Mesenchymal stem cell (in vitro differentiated cells and primary cell): Measurements from ENCODE around the gene TRIOBP.

ENCODE experiments used
- DNase-seq: peaks from one replicate; pipeline ENCODE4 v3.0.0-alpha.2; 2013
- H2AFZ ChIP-seq: one replicate; pipeline ENCODE4 v1.6.1; 2013; ENCODE audit warnings: low read depth, mild to moderate bottlenecking, control low read depth, inconsistent platforms, low read length, moderate library complexity
- H2AK5ac ChIP-seq: 2 replicates; pipeline ENCODE4 v1.6.1; 2013; ENCODE audit warnings: low read length, moderate library complexity, mild to moderate bottlenecking, inconsistent platforms; ENCODE audit not compliant: severe bottlenecking
- H2BK120ac ChIP-seq: one replicate; pipeline ENCODE4 v1.6.1; 2013; ENCODE audit warnings: low read depth, mild to moderate bottlenecking, inconsistent platforms, low read length, moderate library complexity
- H2BK12ac ChIP-seq, 2 experiments: one replicate each; pipeline ENCODE4 v1.6.1; 2013; ENCODE audit warnings: inconsistent platforms in 2 of 2, low read length in 2 of 2, mild to moderate bottlenecking in 2 of 2, moderate library complexity in 2 of 2, control low read depth in 1 of 2
- H2BK15ac ChIP-seq: one replicate; pipeline ENCODE4 v1.6.1; 2013; ENCODE audit warnings: mild to moderate bottlenecking, low read depth, inconsistent platforms; ENCODE audit not compliant: poor library complexity, severe bottlenecking
- H2BK5ac ChIP-seq: 2 replicates; pipeline ENCODE4 v1.6.1; 2013; ENCODE audit warnings: low read depth, mild to moderate bottlenecking, low read length, control low read depth, inconsistent platforms; ENCODE audit not compliant: poor library complexity, severe bottlenecking
- H3K14ac ChIP-seq, 2 experiments: one replicate each; pipeline ENCODE4 v1.6.1; 2013; ENCODE audit warnings: inconsistent platforms in 2 of 2, low read length in 2 of 2, control low read depth in 1 of 2, mild to moderate bottlenecking in 1 of 2, moderate library complexity in 1 of 2
- H3K18ac ChIP-seq, 2 experiments: one replicate each; pipeline ENCODE4 v1.6.1; 2013; ENCODE audit warnings: inconsistent platforms in 2 of 2, low read length in 2 of 2, control low read depth in 1 of 2, low read depth in 1 of 2, mild to moderate bottlenecking in 1 of 2
- H3K23ac ChIP-seq, 2 experiments: one replicate each; pipeline ENCODE4 v1.6.1; 2013; ENCODE audit warnings: inconsistent platforms in 2 of 2, low read length in 2 of 2, mild to moderate bottlenecking in 2 of 2, moderate library complexity in 2 of 2, control low read depth in 1 of 2
- H3K27ac ChIP-seq: 2 replicates; pipeline ENCODE4 v1.5.1; 2013; ENCODE audit warnings: mild to moderate bottlenecking, moderate library complexity, low read length, control low read depth, inconsistent platforms; ENCODE audit not compliant: poor library complexity, severe bottlenecking
- H3K27me3 ChIP-seq, 2 experiments: 2 replicates each; pipeline versions ENCODE4 v1.6.1 to v1.7.0; 2013; ENCODE audit warnings: low read length in 2 of 2, mild to moderate bottlenecking in 2 of 2, moderate library complexity in 2 of 2, control low read depth in 1 of 2, inconsistent platforms in 1 of 2; ENCODE audit not compliant: control insufficient read depth in 1 of 2, insufficient read depth in 1 of 2
- H3K36me3 ChIP-seq, 2 experiments: 2 replicates each; pipeline versions ENCODE4 v1.6.1 to v1.7.0; 2013; ENCODE audit warnings: low read length in 2 of 2, control low read depth in 1 of 2, inconsistent platforms in 1 of 2, low read depth in 1 of 2, mild to moderate bottlenecking in 1 of 2; ENCODE audit not compliant: insufficient read depth in 2 of 2, control insufficient read depth in 1 of 2
- H3K4ac ChIP-seq, 2 experiments: one replicate each; pipeline ENCODE4 v1.6.1; 2013; ENCODE audit warnings: inconsistent platforms in 2 of 2, low read length in 2 of 2, mild to moderate bottlenecking in 2 of 2, moderate library complexity in 2 of 2, control low read depth in 1 of 2, low read depth in 1 of 2
- H3K4me1 ChIP-seq: 2 replicates; pipeline ENCODE4 v1.6.1; 2013; ENCODE audit warnings: low read depth, low read length, control low read depth; ENCODE audit not compliant: control insufficient read depth, insufficient read depth
- H3K4me2 ChIP-seq: 2 replicates; pipeline ENCODE4 v1.6.1; 2013; ENCODE audit warnings: low read length, mild to moderate bottlenecking, inconsistent platforms; ENCODE audit not compliant: poor library complexity, severe bottlenecking
- H3K4me3 ChIP-seq, 2 experiments: 2 replicates each; pipeline versions ENCODE4 v1.5.1 to v1.7.0; 2013; ENCODE audit warnings: low read length in 2 of 2, mild to moderate bottlenecking in 2 of 2, control low read depth in 1 of 2, low read depth in 1 of 2; ENCODE audit not compliant: insufficient read depth in 1 of 2
- H3K79me1 ChIP-seq: replicated peaks from 2 replicates; pipeline ENCODE4 v1.6.1; 2013; ENCODE audit warnings: mild to moderate bottlenecking, control low read depth, low read length, inconsistent platforms; ENCODE audit not compliant: poor library complexity, severe bottlenecking
- H3K9ac ChIP-seq: 2 replicates; pipeline ENCODE4 v1.7.0; 2013; ENCODE audit warnings: mild to moderate bottlenecking, low read length, moderate library complexity
- H3K9me3 ChIP-seq: 2 replicates; pipeline ENCODE4 v1.7.0; 2013; ENCODE audit warnings: mild to moderate bottlenecking, low read length; ENCODE audit not compliant: control insufficient read depth
- H4K8ac ChIP-seq: one replicate; pipeline ENCODE4 v1.6.1; 2013; ENCODE audit warnings: inconsistent platforms, mild to moderate bottlenecking, low read length, moderate library complexity
- H4K91ac ChIP-seq: one replicate; pipeline ENCODE4 v1.6.1; 2013; ENCODE audit warnings: mild to moderate bottlenecking, low read length, inconsistent platforms
- WGBS: methylation state at CpG from one replicate; pipeline ENCODE4 v1.1.7; 2013; ENCODE audit warnings: mixed read lengths; 5-methylcytosine and 5-hydroxymethylcytosine counted together

Gene TRIOBP

GRCh38 chr22:37672206-37672919, 24.5 kb upstream of the TRIOBP start:
- no peak overlapping the region for H3K9ac ChIP-seq
- no peak overlapping the region for H4K8ac ChIP-seq
- H3K79me1 ChIP-seq: peaks cover 7% of the 10 kb centered on the region
- H3K14ac ChIP-seq: no peak overlapping the region
- no peak overlapping the region for H3K4ac ChIP-seq
- H2BK15ac ChIP-seq: no peak overlapping the region
- H3K4me3 ChIP-seq: no peak overlapping the region
- 93% methylated on average over 14 of the region's 15 CpGs for WGBS
- peak overlapping the region; percentile 73 for H4K91ac ChIP-seq
- no peak overlapping the region for H3K27ac ChIP-seq
- H3K4me2 ChIP-seq: no peak overlapping the region
- H3K4me1 ChIP-seq: peaks cover 11% of the 10 kb centered on the region
- peaks cover 0 to 1% of the 10 kb centered on the region in 2 experiments for H3K36me3 ChIP-seq
- DNase-seq: no peak
- H2BK12ac ChIP-seq: no peak overlapping the region
- no peaks in the 10 kb centered on the region for H3K9me3 ChIP-seq
- no peak overlapping the region for H2BK5ac ChIP-seq
- H2BK120ac ChIP-seq: peak overlapping the region; percentile 78
- H3K23ac ChIP-seq: no peak overlapping the region
- H3K18ac ChIP-seq: no peak overlapping the region
- no peaks in the 10 kb centered on the region for H3K27me3 ChIP-seq
- H2AFZ ChIP-seq: no peak overlapping the region
- no peak overlapping the region for H2AK5ac ChIP-seq

DNA sequence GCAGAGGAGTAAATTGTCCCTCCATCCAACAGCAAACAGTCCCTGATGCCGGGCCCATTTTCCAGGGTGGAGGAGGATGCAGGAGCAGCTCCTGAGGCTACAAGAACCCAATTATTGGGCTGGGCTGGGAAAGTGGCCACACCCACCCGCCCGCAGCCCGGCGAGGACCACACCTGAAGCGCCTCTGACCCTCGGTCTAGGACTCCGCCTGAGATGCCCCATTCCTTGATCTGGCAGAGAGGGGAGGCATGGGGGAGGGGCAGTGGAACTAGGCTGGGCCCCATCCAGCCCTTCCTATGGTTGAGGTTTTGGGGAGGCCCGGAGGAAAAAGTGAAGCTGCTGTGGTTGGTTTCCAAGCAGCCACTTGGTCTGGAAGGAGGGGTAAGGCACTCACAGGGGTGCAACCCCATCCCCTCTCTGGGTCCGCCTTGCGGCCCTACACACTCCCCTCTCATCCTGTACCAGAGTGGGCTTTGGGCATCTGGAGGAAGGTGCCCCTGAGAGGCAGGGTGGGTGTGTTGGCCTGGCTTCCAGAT, 23.9 kb upstream of the TRIOBP start:
- Histone ChIP-seq H3K9me3 (no peaks in the 10 kb centered on the region), H3K27ac (no peak overlapping the region), H3K18ac (no peak overlapping the region), H3K36me3 (peaks cover 2 to 6% of the 10 kb centered on the region in 2 experiments), H2BK5ac (no peak overlapping the region), H3K14ac (no peak overlapping the region), H3K4me1 (peaks cover 11% of the 10 kb centered on the region), H2BK15ac (peak overlapping the region; percentile 26), H3K4ac (no peak overlapping the region), H3K4me2 (no peak overlapping the region), H3K9ac (no peak overlapping the region), H2AK5ac (no peak overlapping the region), H2BK120ac (peak overlapping the region; percentile 78), H4K91ac (peak overlapping the region; percentile 73), H3K27me3 (no peaks in the 10 kb centered on the region), H3K23ac (no peak overlapping the region), H2BK12ac (no peak overlapping the region), H2AFZ (no peak overlapping the region), H3K79me1 (peaks cover 6% of the 10 kb centered on the region), H3K4me3 (no peak overlapping the region), H4K8ac (peak overlapping the region; percentile 53)
- DNase-seq: no peak
- 97% methylated on average over 10 of the region's 11 CpGs for WGBS

- no peak overlapping the region for H2BK15ac ChIP-seq
- 95% methylated on average over 12 of the region's 12 CpGs for WGBS
- peak overlapping the region; percentile 22 to 35 for H3K4ac ChIP-seq
Measured at GRCh38 chr22:37674248-37674647, 22.6 kb upstream of the TRIOBP start.

More at GRCh38 chr22:37674248-37674647, 22.6 kb upstream of the TRIOBP start:
- Histone ChIP-seq H3K18ac (peak overlapping the region; percentile 11 to 54), H3K9ac (peak overlapping the region; percentile 79), H3K27me3 (no peaks in the 10 kb centered on the region), H3K36me3 (peaks cover 10 to 11% of the 10 kb centered on the region in 2 experiments), H2AFZ (no peak overlapping the region), H3K4me1 (peaks cover 17% of the 10 kb centered on the region), H4K91ac (peak overlapping the region; percentile 44), H3K14ac (peak overlapping the region in 1 of 2 experiments; percentile 44), H2BK5ac (no peak overlapping the region), H3K23ac (no peak overlapping the region), H4K8ac (peak overlapping the region; percentile 70), H2AK5ac (peak overlapping the region; percentile 88), H2BK120ac (no peak overlapping the region), H2BK12ac (peak overlapping the region; percentile 1 to 69), H3K27ac (peak overlapping the region; percentile 65), H3K4me2 (no peak overlapping the region), H3K9me3 (no peaks in the 10 kb centered on the region), H3K4me3 (no peak overlapping the region), H3K79me1 (peaks cover 6% of the 10 kb centered on the region)
- no peak for DNase-seq
